Pons (tissue), 1 donor: ENCODE results near the gene MED26.
A peak's percentile ranks its signal among the peaks of the same experiment; 100 is the strongest.

ENCODE experiments used
- DNase-seq: peaks from one replicate; pipeline ENCODE4 v3.0.0-alpha.2; 2016; ENCODE audit warnings: low spot score

MED26 gene

DNA sequence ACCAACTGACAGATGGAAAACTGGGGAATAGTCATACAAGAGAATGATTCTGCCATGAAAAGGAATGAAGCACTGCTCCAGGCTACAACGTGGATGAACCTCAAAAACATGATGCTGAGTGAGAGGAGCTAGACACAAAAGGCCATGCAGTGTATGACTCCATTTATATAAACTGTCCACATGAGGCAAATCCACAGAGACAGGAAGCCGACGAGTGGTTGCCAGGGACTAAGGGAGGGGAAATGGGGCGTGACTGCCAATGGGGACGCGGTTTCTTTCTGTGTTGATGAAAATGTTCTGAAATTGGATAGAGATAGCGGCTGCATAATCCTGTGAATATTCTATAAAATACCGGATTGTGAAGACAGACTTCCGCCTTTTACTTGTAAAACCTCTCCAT is 21.7 kb upstream of the MED26 start:
- DNase-seq = no peak

DNA sequence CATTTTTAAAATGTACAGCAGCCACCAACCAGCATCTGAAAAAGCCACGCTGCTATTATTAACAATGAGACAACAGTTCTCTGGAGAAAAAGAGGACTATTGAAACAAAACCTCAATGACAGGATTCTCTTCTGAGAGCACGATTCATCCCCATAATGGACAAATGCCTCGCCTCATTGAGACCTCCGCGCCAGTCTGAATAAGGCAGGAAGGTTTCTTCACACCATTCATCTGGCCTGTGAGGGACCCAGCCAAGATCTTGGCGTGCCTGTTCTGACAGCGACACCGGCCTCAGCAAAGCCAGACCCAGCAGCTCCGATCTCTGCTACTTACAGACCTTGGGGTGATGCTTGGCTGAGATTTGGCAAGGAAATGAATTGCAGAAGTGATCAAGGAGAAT is 17.1 kb upstream of the MED26 start:
- peak; percentile 98 for DNase-seq

DNA sequence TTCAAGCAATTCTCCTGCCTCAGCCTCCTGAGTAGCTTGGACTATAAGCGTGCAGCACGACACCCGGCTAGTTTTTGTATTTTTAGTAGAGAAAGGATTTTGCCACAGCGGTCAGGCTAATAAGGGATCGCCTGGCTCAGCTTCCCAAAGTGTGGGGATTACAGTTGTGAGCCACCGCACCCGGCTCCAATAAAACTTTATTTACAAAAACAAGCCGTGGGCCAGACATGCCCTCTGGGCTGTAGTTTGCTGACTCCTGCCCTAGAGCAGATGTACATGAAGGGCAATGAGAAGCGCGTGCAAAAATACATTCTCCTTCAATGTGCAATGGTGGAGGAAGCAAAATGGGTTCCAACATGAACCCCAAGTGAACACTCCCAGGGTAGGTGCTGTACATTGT is 13.7 kb upstream of the MED26 start:
- DNase-seq = no peak

DNA sequence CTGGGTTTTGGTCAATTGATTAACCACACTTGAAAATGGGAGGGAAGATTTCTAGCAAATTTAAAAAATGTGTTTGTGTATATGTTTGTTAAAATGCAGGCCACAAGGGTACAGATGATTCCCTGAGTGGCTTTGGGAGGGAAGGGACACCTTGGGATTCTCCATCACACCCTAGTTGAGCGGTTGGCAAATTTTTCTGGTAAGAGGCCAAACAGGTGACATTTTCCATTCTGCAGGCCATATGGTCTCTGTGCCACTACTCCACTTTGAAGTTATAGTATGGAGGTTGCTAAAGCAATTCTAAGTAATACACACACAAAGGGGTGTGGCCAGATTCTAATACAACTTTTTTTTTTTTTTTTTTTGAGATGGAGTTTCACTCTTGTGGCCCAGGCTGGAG is 12.9 kb upstream of the MED26 start:
- no peak for DNase-seq

DNA sequence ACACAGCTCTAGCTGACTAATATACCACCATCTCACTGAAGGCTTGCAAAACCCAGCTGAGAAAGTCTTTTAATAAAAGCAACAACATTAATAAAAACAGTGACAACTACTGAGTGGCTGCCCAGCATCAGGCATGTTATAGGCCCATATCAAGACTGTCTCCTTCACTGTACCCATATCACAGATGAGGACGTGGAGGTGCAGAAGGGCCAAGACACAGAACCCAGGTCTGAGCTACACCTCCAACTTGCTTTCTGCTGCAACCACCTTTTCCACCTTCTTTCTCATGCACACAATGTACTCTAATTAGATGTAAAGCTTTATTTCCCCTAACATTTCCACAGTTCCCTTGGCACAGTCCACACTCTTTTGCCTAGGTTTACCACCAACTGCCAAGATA is 10.7 kb upstream of the MED26 start:
- no peak for DNase-seq

DNA sequence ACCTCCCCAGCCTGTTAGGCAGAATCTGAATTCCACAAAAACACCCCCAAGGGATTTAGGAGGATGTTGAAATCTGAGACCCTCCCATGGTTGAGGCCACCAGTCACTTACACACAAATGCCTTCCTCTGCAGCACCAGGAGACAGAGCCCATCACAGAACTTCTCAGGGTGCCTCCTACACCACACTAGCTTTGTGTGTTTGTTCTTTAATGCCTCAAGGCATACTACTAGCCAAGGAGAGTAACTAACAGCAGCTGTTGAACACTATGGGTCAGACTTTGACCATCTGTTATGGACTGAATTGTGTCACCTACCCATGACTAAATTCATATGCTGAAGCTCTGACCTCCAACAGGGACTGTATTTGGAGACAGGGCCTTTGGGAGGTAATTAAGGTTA is 9.5 kb upstream of the MED26 start:
- no peak for DNase-seq

DNA sequence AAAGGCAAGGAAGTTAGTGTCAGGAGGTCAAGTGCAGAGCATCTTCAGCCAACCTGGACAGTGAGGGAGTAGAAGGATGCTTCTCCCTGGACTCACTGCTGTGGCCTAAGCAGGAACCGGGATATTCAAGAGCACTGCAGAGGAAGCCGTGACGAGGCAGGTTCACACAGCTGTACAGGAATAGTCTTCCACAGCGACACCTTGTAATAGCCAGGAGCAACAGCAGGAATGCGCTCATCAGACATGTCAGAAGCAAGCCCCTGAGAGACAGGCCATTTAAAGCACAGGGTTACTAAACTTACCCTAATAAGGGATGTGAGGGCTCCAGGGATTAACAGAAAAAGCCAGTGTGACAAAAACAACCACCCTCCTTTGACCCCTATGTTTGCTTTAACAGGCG is 3.5 kb upstream of the MED26 start:
- no peak for DNase-seq

DNA sequence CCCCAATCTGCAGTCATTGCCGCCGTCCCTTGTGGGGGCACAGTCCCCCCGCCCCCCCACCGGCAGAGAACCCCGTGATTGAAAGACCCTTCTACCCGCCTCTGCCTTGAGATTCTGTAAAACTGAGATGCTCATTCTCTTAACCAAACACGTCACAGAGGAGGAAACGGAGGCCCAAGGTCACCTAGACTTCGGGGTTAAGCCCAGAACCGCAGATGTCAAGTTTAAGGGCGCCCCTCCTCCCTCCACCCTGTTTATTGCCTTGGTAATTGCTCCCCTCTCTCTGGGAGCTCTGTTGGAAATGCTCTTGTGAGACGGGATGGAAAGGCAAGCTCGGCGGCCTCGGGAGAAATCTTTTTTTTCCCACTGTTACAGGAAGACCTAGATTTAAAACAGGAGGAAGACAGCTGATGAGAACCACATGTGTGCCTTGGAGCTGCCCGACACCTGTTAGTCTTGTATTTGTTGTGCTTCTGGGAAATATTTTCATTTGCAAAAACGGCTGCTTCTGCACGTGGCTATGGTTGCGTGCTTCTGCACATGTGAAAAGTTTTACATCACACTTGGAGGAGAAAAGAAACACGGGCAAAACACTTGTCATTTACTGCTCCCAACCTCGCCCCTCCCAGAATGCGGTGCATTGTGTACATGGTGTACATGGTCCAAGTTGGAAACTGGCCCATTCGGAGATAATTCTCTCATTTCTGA is 1.1 kb upstream of the MED26 start:
- DNase-seq = no peak

DNA sequence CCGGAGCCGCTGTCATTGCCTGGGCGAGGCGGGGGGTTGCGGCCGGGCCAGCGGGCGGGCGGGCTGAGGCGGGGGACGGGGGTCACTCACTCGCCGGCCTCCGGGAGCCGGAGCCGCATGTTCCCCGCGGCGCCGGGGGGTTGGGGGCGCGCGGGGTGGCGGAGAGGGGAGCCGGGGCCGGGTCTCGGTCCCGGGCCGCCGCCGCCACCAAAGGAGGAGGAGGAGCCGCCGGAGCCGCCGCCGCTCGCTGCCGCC is 149 bp downstream of the MED26 start:
- DNase-seq = no peak

DNA sequence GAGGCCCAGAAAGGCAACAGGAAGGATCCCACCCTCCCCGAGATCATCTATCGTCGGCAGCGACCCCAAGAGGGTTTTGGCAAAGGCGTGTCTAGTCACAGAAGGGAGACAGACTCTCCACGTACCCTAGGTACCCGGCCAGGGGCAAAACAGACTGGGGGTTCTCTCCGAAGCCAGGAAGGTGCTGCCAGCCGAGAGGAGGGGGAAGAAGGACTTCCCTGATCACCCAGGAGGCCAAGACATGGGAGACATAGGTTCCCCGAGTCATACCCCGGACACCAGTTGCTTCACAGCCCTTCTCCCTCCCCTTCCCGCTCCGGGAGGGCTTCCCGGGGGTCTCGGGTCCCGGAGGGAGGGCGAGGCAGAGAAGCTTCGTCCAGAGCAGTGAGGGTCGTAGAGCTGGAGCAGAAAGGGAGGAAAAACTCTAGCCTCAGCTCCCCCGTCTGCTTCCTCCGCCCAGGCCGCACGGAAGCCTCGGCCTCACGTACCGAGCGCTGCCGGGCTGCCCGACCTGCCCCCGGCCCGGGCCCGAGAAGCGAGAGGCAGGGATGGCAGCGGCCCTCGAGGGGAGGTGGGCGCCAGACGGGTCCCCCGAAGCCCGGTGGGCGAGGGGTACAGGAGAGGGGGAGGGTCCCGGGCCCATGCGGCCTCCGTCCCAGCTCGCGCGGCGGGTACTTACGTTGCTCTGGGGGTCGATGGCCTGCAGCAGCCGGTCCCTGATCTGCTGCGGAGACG is 644 bp downstream of the MED26 start:
- no peak for DNase-seq

DNA sequence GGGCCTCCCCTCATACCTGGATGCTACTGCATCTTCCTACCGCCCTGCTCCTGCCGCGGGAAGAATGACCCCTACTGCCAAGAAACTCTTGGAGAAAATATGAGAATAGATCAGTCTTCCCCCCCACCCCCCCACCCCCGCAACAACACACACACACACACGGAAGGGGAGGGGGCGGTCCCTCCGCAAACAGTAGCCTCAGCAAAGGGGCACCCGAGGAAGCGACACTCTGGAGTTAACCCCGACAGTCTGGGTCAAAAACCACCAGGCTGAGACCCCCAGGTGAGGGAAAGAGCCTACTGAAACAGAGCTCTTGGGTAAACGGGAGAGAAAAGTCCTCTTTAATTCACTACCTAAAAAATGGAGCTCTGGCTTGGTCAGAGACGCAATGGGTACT is 1.2 kb downstream of the MED26 start:
- no peak for DNase-seq

DNA sequence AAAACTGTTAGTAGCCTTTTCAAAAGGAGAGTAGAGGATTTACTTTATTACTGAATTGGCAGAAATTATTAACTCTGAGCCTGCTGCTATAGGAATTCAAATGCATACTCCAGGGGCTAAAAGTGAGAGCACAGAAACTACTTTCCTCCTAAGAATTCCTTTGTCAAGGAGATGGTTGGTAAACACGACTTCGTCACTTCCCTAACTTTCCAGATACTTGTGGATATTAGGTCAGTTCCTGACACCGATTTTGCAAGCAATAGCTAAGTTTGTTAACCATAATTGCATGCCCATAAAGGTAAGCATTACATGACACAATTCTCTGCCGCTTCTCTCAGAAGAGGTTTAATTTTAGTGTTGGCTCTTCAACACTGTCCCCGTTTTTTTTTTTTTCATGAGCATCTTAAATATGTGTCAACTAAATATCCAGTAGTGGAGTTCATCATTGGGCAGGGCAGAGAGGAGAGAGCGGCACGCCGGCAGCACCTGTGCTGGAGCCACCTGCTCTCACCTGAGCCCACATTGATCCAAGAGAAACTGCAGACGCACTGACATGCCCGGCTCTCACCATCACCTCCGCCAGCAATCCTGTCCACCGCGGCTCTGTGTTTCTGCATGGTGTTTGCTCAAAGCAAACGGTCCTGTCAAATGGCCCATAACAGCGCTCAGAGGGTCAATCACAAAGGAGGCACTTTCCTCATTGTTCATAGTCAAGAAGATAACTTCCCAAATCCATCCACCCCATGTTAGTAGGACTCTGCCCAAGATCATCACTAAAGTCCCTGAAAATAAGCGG is 2.6 kb downstream of the MED26 start:
- DNase-seq = no peak

DNA sequence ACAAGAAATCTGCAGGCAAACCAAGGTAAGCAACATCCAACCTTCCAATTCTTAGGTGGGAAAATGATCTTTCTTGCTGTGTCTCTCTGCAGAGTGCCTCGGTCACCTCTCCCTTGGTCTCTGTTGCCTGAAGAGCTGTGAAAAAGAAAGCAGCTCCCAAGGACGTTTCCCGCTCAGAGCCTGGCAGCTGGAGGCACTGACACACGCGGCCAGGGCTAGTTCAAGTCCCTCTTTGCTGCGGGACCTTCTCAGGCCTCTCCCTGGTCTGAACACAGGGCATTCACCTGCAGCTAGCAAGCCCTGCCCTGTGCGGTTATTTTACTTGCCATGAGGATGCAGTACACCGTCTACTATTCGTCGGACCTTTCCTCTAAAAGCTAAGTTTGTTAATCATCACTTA is 3.8 kb downstream of the MED26 start:
- DNase-seq = no peak

DNA sequence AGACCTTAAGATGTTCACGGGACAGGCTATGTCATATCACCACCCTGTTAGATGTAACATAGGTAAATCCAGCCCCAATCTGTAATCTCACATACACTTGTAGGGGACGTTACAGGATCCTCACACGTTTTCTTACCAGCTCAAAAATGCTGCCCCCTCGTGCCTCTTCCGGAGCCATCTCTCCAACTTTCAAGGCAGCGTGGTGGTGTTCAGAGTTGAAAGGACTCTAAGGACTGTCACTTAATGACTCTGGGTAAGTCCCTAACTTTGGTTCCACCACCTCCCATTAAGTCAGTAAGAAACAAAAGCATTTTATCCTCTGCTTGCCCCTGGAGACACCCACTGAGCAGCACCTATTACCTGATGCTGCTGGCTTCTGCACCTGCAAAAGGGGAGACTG is 4.4 kb downstream of the MED26 start:
- no peak for DNase-seq

DNA sequence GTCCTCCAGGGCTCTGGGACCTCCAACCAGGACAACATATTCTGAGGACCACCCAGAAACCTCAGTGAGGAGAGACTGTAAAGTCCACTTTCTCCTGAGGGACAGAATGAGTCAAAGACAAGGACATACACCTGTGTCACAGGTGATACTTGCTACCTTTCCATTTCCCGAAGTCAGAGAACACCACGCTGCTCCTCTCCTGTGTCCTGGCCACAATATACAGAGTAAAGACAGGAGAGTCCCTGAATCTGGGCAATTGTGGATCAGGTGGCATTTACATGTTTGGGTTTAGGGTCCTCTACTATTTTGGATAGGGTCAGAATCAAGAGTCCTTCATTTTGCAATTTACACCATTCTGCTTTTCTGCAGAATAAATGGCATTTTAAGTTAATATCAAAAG is 4.9 kb downstream of the MED26 start:
- no peak for DNase-seq

DNA sequence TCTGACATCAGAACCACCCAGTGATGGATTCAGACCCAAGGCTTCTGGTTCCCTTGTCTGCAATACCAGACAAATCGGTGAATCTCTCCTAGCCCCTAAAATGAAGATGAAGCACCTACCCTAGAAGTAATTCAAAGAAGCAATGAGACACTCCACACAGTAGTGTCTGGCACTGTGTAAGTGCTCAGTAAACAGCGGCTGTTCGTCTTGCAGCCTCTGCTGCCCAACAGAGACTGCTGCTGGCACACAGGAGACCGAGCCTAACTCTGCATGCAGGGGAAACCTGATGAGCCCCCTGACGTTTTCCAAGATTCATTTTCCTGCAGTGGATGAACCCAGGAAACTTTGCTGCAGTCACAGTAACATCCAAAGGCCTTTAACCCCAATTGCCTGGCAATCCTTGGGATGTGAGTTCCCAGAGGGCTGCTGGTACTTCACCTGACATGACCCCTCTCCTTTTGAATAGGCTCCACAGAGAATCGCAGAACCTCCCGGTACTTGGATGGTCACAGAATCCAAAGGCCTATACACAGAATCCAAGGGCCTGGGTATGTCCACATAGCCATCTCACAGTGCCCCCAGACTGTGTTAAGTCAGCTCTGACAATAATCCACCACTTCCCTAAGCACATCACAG is 6.7 kb downstream of the MED26 start:
- no peak for DNase-seq

DNA sequence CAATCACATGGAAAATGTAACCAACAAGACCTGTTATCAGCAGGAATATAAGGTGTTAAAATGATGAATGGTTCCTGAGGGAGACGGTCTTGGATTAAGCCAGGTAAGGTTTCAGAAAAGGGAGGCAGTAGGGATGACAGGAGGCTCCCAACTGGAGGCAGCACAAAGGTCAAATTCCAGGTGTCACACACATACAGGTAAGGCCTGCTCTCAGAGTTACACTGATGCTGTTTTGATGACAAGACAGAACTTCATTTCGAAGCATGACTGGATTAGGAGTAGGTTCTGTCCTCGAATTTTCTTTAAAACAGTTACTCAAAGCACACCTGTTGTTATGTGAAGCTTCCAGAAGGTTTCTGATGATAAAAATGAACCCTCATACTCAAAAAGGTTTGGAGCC is 7.4 kb downstream of the MED26 start:
- no peak for DNase-seq

DNA sequence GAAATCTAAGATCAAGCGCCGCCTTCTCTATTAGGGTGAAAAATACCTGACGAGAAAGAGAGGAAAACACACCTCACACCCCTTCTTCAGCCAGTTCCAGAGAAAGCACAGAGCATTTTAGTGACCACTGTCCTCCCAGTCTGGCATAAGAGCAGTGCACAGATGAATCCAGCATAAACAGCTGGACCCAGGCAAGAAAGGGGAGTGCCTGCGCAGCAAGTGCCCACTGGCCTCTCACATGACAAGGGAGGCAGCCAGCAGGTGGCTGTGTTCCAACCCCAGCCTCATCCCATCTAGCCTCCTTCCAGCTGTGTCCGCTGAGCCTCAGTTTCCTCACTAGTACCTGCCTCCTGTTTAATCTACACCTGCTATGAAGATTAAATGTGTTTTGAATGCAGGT is 8.0 kb downstream of the MED26 start:
- no peak for DNase-seq

DNA sequence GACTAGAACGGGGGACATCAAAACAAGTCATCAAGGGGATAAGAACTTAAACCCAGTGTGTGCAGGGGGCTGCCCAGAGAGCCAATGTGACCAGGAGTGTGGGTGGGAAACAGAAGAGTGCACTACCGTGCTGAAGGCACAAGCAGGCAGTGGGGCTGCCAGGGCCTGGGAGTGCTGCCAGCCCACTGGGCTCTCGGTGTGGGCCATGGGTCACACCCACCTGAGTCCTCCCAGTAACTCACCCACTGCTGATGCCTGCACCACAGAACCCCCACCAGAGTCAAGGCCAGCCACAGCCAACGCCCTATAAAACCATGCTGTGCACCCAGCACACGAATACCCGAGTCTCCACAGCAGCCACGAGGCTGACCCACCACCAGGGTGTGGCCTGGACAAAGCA is 8.5 kb downstream of the MED26 start:
- no peak for DNase-seq

DNA sequence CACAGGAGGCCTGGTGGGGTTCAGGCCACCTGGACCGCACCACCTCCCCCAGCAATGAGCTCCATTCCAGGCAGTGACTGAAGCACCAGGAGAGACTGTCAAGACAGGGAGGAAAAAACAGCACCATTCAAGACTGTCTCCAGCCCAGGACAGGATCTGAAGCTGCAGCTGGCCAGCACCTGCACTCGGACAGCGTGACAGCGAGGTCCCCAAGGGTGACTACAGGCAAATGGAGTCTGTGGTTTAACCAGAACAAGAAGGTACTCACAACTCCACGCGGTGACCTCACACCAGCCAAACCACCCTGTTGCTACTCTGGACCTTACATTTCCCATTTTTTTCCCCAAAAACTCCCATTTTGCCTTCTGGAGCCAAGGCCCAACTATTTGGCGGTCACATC is 9.8 kb downstream of the MED26 start:
- DNase-seq = no peak

DNA sequence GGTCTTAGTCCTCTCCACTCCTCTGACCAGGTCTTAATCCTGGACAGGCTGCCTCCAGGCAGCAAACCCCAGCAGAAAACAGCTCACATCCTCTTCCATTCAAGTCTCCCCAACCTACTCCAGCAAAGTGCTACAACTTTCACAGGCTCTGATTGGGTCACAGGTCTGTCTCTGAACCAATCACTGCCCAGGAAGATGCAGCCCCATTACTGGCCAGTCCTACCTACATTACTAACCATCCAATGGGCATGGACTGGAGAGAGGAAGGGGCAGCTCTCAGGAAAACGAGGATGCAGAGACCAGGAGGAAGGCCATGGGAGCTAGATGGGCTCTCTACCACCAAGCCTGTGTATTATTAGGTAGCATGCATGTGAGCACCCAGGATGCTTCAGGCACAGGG is 12.2 kb downstream of the MED26 start:
- no peak for DNase-seq

DNA sequence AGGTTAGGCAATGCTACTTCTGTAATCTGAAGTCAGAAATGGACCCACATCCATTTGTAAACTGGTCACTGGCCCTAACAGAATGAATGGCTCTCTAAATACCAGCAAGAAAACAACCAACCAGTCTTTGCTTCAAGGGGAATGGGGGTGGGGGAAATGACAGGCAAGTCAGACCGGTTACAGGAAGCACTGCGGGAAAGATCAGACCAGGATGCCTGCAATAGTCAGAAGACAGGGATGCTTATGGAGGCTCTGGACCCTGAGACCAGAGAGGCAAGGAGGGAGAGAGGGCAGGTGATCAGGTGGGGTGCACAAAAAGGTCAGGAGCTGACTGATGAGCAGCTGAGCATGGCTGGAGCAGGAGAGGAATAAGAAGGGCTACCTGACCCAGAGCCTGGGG is 13.1 kb downstream of the MED26 start:
- peak; percentile 22 for DNase-seq

DNA sequence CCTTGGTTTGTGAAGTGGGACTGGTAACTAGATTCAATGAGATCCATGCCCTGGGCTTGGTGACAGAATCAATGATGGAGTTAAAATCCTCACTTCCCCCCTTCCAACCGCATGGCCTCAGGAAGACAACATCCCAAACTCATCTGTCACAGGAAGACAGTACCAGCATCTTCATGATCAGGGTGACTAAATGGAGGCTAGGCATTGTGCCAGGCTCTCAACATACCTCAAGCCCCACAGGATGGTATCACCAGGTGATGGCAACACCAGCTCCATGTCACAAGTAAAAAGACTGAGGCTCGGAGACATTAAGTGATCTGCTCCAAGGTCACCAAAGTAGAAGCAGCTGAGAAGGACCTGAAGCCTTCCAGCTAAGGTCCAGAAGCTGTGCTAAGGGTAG is 14.2 kb downstream of the MED26 start:
- no peak for DNase-seq
